Activated T-cell treated with anti-CD3 and anti-CD28 coated beads for 1 hour (primary cell): ENCODE measurements around the gene ADORA2A.

ENCODE experiments used
- DNase-seq: peaks from one replicate; pipeline ENCODE4 v3.0.0-alpha.2; 2020; ENCODE audit warnings: low read depth

Gene ADORA2A

GRCh38 chr22:24418786-24419474 lies 8.5 kb upstream of the ADORA2A start:
- DNase-seq, result no peak

GRCh38 chr22:24419475-24419850 lies 7.9 kb upstream of the ADORA2A start:
- no peak for DNase-seq

DNA sequence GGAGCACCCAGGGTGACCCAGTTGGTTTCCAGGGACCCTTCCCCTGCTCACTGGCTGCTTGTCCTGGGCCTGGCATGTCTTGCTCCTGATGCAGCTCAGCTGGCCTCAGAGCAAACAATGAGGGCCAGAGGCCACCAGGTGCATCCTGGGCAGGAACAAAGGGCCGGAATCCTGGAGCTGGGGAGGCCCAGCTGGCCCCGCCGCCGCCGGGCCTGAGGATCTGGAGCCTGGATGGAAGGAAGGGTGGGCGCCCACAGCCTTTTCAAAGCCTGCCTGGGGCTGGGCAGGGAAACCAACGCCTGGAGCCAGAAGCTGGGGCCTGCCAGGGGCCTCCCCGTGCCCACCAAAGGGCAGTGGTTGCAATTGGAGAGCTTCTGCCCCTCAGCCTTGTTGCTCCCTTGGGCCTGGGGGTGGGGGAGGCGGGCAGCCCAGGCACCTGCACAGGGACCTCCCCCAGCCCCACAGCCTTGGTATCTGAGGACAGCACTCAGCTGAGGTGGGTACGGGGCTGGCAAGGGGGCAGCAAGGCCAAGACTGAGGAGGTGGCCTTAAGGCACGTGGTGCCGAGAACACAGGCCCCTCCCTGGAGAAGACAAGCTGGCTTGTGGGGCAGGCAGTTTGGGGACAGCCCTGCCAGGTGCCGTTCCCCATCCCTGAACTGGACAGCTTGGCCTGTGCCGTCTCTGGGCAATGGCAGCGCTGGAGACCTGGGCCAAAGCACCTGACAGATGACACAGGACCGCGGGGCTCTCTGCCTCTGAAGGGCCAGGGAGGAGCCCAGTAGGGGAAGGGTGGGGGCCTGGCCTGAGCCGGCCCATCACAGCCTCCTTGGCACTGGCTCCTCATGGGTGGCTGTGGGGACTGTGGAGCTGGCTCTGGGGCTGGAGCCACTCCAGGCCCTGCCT lies 7.1 kb upstream of the ADORA2A start:
- no peak for DNase-seq

- DNase-seq, result no peak
Measured at GRCh38 chr22:24420977-24421343, 6.4 kb upstream of the ADORA2A start.

DNA sequence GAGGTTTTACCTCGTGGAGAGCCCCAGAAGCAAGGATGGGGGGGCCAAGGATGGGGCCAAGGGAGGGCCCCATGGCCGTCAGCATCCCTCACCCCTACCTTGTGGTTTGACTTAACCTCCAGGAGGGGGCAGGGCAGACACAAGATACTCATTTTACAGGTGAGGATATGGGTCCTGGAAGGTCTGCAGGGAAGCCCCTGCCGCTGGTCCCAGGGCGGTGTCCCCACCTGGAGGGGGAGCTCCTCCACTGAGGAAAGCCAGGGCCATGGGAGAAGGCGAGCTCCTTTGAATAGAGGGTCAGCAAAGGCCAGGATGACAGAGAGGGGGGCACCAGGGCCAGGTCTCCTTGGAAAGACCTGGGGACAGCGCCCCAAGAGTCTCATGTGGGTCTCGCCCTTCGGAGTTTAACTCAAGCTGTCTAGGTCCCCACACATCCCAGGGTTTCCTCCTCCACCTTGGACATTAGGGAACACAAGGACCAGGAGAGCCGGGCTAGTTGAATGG lies 5.9 kb upstream of the ADORA2A start:
- DNase-seq, result no peak

- no peak for DNase-seq
Measured at GRCh38 chr22:24422102-24422665, 5.2 kb upstream of the ADORA2A start.

- DNase-seq, result peak; percentile 58
Measured at GRCh38 chr22:24423519-24424000, 3.8 kb upstream of the ADORA2A start.

DNA sequence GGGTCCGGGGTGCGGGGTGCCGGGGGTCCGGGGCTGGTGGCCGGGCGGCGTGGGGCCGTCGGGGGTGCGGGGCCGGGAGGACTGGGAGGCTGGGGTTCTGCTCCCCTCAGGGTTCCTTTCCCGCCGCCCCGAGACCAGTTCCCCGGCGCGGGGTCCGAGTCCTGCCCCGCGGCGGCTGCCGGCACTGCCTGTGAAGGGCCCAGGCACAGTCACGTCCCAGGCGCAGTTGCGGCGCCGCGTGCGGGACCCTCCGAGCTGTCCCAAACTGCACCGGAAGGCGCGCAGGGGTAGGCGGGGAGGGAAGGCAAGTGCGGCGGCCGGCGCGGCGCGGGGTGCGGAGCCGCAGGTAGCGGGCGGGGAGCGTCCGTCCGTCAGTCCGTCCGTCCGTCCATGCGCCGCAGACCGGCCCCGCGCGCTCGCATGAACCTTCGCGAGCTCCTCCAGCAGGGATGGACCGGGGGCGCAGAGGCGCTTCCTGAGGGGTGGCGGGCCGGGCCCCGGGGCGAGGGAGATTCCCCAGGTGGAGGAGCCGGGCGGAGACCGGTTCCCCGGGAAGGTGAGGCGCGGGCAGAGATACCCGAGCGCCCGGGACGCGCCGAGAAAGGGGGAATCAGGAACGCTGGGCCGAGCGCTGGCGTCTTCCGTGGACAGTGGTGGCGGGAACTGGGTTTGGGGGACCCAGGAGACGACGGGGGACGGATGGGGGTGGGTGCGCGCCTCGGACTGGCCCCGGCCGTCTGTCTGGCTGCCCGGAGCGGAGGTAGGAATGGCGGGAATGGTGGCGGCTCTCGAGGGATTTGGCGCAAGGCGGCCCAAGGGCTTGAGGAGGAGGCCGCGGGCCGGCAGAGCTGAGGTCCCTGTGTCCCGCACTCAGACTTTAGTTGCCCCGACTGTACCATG lies 3.1 kb upstream of the ADORA2A start:
- DNase-seq, result no peak

GRCh38 chr22:24424901-24425775 lies 2.3 kb upstream of the ADORA2A start:
- DNase-seq, result no peak

DNA sequence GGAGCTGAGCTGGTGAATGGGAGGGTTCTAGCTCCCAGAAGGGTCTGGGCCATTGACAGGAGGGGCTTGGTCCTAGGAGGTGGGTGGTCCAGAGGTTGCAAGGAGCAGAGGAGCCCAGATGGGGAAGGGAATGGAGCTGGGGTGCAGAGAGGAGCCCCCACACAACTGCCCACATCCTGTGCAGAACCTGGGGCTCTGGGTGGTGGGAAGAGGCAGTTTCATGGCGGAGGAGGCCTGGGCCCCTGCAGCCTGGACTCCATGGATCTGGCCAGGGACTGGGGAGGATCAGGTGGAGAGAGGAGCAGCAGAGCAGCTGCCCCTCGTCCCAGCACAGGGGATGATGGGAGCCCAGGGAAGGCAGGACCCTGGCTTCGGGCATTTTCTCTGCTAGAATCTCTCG lies 963 bp upstream of the ADORA2A start:
- no peak for DNase-seq

DNA sequence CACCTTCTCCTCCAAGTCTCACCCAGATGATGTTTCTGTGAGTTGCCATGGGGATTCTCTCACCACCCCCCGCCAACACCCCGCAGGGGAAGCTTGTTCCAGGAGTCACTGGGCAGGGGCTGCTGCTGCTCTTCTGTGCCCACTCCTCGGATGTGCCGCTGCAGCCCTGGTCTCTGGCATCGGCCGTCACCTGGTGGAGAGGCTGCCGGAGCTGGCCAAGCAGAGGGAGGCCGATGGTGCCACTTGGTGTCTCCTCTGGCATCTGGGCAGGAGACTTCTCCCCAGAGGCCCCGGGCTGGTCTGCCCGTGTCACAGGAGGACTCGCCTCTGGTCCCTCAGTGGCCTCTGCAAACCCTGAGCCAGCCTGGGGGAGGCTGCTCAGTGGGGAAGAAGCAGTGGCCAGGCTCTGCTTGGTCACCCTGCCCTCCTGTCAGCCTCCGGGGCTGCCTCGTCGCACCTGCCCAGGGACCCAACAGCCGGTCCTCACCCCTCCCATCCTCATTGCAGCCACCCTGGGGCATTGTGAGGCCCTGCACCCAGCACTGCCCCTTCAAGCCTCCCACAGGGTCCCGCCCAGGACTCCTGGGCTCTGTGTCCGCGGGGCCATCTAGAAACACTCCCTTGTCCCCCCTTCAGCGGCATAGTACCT lies 424 bp upstream of the ADORA2A start:
- no peak for DNase-seq

DNA sequence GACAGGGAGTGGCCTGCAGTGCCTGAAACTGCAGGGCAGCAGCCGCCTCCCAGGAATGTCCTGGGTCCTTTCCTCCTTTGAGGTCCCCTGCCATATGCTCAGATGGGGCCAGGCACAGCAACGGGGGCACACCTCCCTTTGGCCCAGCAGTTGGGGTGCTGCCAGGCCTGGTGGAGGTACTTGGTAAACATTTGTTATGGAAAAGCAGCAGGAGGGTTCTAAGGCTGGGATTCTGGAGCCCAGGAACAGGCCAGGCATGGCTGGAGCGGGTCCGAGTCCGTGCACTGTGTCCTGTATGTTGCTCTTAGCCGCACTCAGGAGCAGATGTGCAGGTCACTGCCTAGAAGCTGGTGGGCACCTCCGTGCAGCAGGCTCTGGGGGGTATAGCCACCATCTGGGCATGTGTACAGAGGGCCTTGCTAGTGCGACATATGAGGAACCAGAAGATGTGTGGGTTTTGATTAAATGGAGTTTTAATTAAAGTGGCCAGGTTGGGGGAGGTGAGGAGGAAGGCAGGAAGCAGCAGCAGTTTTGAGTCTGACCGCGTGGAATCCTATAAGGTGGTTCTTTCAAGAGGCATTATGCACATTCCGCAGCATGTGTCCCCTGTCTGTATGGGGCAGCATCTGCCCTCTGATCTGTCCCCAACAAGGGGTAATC lies 1.5 kb downstream of the ADORA2A start:
- no peak for DNase-seq

GRCh38 chr22:24429411-24430365 lies 2.3 kb downstream of the ADORA2A start:
- DNase-seq, result peak; percentile 51

DNA sequence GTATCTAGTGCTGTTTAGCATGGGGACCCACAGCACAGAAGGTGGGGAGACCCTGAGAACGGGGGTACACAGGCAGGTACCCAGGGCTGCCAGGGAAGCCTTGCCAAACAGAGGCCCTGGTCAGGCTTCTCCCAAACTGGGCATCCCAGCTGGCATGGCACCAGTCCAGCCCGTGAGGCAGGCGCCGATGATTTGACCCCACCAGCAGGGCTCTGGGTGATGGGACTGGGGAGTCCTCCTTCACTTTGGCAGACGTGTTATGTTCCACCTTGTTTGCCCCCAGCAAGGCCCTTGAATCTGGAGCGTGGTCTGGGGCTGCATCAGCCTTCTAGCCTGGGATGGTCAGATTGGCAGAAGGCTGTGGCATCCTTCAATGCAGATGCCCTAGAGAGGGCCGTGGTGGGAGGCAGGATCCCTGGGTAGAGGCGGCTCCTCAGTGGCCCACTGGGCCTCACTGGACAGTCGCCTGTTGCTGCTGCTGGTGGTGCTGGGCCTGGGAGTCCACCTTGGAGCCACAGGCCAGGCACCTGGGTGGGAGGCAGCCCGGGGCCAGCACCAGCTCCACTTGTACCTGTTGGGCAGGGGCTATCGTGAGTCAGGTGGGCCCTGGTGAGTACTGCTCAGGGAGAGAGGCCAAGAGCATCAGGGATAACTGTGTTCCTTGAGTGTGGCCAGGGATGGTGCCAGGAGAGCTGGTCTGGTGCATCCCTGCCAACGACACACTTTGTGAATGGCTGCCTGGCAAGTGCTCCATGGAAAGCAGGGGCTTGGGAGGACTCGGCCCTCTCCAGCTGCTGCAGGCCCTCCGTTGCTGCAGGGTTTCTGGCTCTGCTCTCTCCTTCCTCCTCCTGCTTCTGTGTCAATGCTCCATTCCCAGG lies 3.3 kb downstream of the ADORA2A start:
- no peak for DNase-seq

DNA sequence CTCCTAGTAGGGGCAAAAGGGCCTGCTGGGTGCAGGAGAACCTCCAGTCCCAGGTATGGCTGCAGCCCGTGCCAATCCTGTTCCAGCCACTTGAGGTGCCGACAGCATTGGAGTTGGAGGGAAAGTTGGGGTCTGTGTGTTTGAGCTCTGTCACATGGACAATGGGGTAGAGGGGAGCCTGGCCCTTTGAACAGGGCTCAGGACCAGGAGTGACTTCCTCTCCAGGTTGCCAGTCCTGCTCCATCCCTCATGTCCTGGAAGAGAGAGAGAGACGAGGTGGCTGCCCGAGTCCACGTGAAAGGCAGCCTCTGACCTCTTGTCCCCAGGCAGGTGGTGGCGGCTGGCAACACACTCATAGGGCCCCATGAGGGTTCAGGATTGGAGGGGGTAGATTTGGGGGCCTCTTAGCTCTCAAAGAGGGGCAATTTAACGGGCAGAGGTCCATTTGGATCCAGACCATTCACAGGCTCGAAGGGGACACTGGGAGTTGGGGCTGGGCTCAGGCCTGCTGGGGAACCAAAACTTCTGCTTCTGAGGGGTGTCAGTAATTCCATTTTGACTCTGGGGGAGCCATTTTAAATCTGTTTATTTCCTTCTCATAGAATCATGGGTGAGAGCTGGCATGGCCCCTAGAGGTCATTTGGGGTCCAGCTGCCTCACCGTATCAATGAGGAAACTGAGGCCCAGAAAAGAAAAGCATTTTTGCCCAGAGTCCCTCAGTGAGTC lies 4.1 kb downstream of the ADORA2A start:
- no peak for DNase-seq

DNA sequence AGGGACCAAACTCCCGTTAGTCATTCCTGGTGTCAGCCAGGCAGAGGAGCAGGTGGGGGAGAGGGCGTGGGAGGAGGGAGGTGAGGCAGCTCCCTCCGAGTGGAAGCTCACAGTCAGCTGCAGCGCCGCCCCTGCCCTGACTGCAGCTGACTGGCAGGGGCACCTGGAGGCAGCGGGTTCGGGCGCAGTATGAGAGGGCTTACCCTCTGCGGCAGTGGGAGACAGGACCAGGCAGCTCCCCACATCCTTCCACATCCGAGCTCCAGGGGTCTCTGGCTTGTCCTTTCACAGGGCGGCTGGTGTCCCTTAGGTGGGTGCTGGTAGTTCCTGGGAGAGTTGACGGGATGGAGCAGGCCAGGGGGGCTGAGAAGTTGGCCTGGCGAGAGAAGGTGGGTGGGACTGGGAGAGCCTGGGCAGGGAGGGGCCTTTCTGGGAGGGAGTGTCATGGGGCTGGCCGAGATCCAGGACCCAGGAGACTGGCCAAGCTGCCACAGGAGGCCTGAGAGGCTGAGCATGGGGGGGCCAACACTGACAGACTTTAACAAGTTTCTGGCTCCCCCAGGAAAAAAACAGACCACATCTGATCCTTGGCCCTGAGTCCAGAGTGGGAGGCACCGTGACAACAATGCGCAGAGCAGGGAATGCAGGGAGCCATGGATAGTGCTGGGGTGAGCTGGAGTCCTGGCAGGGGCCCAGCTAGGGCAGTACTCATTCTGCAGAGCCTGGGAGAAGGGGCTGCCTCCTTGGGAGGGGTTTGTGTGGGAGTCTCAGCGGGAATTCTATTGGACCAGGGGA lies 4.9 kb downstream of the ADORA2A start:
- no peak for DNase-seq
